Measurements from ENCODE around the gene PHF21B.

DNA sequence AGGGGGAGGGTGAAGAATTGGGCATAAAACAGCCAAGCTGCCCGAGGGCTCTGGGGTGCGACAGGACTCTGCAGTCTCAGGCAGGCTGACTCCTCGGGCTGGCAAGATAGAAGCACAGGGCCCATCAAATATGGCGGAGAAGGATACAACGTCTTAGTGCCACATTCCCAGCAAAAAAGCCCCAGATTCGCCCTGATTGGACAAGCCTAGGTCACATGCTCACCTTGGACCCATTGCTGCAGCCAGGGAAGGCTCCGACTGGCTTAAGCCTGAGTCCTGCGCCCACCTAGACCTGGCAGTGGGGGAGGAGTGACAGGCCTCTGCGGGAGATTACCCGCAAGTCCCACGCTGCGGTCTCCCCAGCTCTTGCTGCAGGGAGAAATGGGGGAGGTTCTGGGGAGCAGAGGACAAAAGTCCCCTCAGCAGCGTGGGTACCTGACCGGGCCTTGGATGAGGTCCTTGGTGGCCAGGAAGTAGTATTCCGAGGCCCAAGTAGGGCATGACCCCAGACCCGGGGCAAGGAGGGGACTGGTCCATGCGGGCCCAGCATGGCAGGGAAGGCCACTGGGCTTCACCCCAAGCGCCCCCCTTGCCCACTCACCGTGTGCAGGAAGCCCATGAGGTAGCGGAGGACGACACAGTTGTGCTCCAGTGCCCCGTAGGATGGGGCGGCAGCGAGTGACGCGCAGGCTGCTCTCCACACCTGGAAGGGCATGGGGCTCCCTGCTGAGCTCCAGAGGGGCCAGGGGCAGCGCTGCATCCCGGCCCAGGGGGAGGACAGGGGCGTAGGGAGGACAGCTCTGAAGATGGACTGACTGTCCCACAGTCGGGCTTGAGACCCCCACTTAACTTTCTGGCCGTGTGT is 144.4 kb downstream of the PHF21B start:
- TF ChIP-seq, protein P1, sequence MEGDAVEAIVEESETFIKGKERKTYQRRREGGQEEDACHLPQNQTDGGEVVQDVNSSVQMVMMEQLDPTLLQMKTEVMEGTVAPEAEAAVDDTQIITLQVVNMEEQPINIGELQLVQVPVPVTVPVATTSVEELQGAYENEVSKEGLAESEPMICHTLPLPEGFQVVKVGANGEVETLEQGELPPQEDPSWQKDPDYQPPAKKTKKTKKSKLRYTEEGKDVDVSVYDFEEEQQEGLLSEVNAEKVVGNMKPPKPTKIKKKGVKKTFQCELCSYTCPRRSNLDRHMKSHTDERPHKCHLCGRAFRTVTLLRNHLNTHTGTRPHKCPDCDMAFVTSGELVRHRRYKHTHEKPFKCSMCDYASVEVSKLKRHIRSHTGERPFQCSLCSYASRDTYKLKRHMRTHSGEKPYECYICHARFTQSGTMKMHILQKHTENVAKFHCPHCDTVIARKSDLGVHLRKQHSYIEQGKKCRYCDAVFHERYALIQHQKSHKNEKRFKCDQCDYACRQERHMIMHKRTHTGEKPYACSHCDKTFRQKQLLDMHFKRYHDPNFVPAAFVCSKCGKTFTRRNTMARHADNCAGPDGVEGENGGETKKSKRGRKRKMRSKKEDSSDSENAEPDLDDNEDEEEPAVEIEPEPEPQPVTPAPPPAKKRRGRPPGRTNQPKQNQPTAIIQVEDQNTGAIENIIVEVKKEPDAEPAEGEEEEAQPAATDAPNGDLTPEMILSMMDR (IDR thresholded peaks at IDR 0.05) = no peak
- no peak for TF ChIP-seq EP300 (IDR thresholded peaks at IDR 0.05)

All from sigmoid colon (tissue), 4 donors.